GM23338 (cell line): ENCODE results near the gene TEX35.

Experiments used
- CREB1 ChIP-seq: fragments of 250-450 bp; sonication (Bioruptor Pico); IDR thresholded peaks from 2 replicates; pipeline ENCODE4 v1.5.0; 2020; ENCODE audit warnings: low read depth, mild to moderate bottlenecking, moderate library complexity
- EZH2 ChIP-seq: fragments of 200-600 bp; sonication (generic); IDR thresholded peaks from one replicate; pipeline ENCODE4 v1.8.0; 2017; ENCODE audit warnings: antibody characterized with exemption, mild to moderate bottlenecking, low read depth; ENCODE audit not compliant: unreplicated experiment
- NANOG ChIP-seq: IDR thresholded peaks from 2 replicates; pipeline ENCODE4 v1.6.1; 2016; ENCODE audit warnings: antibody characterized with exemption, borderline replicate concordance
- POLR2AphosphoS5 ChIP-seq: IDR thresholded peaks from 2 replicates; pipeline ENCODE4 v1.6.1; 2016; ENCODE audit warnings: antibody characterized with exemption, low read depth
- STAT1 ChIP-seq: IDR thresholded peaks from one replicate; pipeline ENCODE4 v1.6.1; 2016; ENCODE audit warnings: antibody characterized with exemption; ENCODE audit not compliant: unreplicated experiment
- ZNF114 ChIP-seq: fragments of 250-450 bp; sonication (Bioruptor Pico); IDR thresholded peaks from 2 replicates; pipeline ENCODE4 v1.5.0; 2020; ENCODE audit warnings: mild to moderate bottlenecking, moderate library complexity
- TF ChIP-seq, protein P1 (sequence below), 2 experiments: fragments of 200-600 bp in 1 of 2; sonication (generic) in 1 of 2; conservative IDR thresholded peaks; 2 replicates each; pipeline versions ENCODE4 v1.5.1 to v1.6.1; 2016 to 2017; ENCODE audit warnings: antibody characterized with exemption in 2 of 2, low read depth in 2 of 2, mild to moderate bottlenecking in 2 of 2, moderate library complexity in 1 of 2
- TF ChIP-seq, protein P2 (sequence below): fragments of 250-450 bp; sonication (Bioruptor Pico); IDR thresholded peaks from 2 replicates; pipeline ENCODE4 v1.5.0; 2020; ENCODE audit warnings: mild to moderate bottlenecking, moderate library complexity

DNA sequence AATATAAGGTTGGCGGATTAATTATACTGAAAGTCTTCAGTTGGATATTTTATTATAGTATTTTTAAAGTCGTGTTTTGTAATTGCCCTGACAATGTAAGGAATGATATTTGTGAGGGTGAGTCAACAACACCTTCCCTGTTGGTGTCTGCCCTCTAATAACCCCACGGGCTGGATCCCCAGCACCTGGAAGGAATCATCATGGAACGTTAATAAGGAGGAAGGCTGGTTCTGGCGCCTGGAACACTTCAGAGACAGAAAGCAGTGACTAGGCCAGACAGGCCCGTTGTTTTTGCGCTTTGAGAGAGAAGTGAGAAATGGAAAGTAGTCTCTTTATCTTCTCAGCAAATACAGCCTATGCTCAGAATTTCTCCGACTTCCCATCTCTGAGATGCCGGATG is 31.6 kb downstream of the TEX35 start:
- TF ChIP-seq, protein P1, sequence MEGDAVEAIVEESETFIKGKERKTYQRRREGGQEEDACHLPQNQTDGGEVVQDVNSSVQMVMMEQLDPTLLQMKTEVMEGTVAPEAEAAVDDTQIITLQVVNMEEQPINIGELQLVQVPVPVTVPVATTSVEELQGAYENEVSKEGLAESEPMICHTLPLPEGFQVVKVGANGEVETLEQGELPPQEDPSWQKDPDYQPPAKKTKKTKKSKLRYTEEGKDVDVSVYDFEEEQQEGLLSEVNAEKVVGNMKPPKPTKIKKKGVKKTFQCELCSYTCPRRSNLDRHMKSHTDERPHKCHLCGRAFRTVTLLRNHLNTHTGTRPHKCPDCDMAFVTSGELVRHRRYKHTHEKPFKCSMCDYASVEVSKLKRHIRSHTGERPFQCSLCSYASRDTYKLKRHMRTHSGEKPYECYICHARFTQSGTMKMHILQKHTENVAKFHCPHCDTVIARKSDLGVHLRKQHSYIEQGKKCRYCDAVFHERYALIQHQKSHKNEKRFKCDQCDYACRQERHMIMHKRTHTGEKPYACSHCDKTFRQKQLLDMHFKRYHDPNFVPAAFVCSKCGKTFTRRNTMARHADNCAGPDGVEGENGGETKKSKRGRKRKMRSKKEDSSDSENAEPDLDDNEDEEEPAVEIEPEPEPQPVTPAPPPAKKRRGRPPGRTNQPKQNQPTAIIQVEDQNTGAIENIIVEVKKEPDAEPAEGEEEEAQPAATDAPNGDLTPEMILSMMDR (conservative IDR thresholded peaks at IDR 0.05; ENCODE audit: low read depth in 2 of 2), result no peak
- no peak for TF ChIP-seq EZH2
- no peak for TF ChIP-seq STAT1
- no peak for TF ChIP-seq CREB1 (CRISPR knock-in tag)
- TF ChIP-seq POLR2AphosphoS5, result no peak
- TF ChIP-seq NANOG, result no peak
- TF ChIP-seq, protein P2, sequence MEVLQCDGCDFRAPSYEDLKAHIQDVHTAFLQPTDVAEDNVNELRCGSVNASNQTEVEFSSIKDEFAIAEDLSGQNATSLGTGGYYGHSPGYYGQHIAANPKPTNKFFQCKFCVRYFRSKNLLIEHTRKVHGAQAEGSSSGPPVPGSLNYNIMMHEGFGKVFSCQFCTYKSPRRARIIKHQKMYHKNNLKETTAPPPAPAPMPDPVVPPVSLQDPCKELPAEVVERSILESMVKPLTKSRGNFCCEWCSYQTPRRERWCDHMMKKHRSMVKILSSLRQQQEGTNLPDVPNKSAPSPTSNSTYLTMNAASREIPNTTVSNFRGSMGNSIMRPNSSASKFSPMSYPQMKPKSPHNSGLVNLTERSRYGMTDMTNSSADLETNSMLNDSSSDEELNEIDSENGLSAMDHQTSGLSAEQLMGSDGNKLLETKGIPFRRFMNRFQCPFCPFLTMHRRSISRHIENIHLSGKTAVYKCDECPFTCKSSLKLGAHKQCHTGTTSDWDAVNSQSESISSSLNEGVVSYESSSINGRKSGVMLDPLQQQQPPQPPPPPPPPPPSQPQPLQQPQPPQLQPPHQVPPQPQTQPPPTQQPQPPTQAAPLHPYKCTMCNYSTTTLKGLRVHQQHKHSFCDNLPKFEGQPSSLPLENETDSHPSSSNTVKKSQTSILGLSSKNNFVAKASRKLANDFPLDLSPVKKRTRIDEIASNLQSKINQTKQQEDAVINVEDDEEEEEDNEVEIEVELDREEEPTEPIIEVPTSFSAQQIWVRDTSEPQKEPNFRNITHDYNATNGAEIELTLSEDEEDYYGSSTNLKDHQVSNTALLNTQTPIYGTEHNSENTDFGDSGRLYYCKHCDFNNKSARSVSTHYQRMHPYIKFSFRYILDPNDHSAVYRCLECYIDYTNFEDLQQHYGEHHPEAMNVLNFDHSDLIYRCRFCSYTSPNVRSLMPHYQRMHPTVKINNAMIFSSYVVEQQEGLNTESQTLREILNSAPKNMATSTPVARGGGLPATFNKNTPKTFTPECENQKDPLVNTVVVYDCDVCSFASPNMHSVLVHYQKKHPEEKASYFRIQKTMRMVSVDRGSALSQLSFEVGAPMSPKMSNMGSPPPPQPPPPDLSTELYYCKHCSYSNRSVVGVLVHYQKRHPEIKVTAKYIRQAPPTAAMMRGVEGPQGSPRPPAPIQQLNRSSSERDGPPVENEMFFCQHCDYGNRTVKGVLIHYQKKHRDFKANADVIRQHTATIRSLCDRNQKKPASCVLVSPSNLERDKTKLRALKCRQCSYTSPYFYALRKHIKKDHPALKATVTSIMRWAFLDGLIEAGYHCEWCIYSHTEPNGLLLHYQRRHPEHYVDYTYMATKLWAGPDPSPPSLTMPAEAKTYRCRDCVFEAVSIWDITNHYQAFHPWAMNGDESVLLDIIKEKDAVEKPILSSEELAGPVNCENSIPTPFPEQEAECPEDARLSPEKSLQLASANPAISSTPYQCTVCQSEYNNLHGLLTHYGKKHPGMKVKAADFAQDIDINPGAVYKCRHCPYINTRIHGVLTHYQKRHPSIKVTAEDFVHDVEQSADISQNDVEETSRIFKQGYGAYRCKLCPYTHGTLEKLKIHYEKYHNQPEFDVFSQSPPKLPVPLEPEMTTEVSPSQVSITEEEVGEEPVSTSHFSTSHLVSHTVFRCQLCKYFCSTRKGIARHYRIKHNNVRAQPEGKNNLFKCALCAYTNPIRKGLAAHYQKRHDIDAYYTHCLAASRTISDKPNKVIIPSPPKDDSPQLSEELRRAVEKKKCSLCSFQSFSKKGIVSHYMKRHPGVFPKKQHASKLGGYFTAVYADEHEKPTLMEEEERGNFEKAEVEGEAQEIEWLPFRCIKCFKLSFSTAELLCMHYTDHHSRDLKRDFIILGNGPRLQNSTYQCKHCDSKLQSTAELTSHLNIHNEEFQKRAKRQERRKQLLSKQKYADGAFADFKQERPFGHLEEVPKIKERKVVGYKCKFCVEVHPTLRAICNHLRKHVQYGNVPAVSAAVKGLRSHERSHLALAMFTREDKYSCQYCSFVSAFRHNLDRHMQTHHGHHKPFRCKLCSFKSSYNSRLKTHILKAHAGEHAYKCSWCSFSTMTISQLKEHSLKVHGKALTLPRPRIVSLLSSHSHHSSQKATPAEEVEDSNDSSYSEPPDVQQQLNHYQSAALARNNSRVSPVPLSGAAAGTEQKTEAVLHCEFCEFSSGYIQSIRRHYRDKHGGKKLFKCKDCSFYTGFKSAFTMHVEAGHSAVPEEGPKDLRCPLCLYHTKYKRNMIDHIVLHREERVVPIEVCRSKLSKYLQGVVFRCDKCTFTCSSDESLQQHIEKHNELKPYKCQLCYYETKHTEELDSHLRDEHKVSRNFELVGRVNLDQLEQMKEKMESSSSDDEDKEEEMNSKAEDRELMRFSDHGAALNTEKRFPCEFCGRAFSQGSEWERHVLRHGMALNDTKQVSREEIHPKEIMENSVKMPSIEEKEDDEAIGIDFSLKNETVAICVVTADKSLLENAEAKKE (CRISPR knock-in tag), result no peak
- no peak for TF ChIP-seq ZNF114 (CRISPR knock-in tag)
